ENCODE measurements around the gene BCKDK.

GRCh38 chr16:31063843-31064611 is 44.2 kb upstream of the BCKDK start:
- TF ChIP-seq CTCF (IDR thresholded peaks at IDR 0.05; ENCODE audit: insufficient read depth, low read depth, low read length) (no peak), EZH2 (IDR thresholded peaks at IDR 0.05; ENCODE audit: insufficient read depth, low read length) (no peak)

Measured in astrocyte (in vitro differentiated cells and primary cell).